Measurements from ENCODE around the gene BMP10.

DNA sequence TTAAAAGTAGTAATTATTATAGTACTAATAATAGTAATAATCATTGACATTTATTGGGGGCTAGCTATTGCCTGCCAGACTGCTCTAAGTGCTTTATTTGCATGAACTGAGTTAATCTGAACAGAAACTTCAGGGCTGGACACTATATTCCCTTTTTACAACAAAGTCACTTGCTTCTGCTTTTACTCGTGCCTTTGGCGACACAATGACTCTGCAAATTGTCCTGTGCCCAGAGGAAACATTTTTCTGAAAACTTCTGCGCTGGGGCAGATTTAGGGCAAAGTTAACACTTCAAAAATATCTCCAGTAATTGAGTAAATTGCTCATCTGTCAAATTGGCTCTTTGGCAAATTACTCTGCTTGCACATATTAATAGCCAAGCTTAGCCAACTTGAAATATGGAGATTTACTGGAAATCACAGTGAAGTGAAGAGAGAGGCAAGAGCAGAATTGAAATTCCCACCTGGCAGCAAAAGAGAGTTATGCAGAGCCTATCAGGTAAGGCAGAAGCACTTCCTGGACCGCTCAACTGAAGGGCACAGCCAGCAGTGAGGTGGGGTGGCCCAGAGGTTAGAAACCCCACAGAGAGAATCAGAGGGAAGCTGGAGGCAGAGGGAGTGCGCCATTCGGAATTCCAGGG lies 36.3 kb downstream of the BMP10 start:
- TF ChIP-seq, protein P1, sequence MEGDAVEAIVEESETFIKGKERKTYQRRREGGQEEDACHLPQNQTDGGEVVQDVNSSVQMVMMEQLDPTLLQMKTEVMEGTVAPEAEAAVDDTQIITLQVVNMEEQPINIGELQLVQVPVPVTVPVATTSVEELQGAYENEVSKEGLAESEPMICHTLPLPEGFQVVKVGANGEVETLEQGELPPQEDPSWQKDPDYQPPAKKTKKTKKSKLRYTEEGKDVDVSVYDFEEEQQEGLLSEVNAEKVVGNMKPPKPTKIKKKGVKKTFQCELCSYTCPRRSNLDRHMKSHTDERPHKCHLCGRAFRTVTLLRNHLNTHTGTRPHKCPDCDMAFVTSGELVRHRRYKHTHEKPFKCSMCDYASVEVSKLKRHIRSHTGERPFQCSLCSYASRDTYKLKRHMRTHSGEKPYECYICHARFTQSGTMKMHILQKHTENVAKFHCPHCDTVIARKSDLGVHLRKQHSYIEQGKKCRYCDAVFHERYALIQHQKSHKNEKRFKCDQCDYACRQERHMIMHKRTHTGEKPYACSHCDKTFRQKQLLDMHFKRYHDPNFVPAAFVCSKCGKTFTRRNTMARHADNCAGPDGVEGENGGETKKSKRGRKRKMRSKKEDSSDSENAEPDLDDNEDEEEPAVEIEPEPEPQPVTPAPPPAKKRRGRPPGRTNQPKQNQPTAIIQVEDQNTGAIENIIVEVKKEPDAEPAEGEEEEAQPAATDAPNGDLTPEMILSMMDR (IDR thresholded peaks at IDR 0.05) = no peak
- TF ChIP-seq POLR2A (IDR thresholded peaks at IDR 0.05) = no peak

Data from adrenal gland (tissue), 5 donors.